ENCODE data around the gene DCAF8L1. TPM values are rescaled to one million over a fixed set of nuclear protein-coding genes. Genes with fewer than 3 reads are reported as not detected.
"Not testable (repeated sequence)": the region's sequence is repeated elsewhere in the genome, so short reads cannot be mapped to it uniquely, and the experiment has no call there.

The DCAF8L1 gene
- total RNA-seq, 1 donor = not detected

DNA sequence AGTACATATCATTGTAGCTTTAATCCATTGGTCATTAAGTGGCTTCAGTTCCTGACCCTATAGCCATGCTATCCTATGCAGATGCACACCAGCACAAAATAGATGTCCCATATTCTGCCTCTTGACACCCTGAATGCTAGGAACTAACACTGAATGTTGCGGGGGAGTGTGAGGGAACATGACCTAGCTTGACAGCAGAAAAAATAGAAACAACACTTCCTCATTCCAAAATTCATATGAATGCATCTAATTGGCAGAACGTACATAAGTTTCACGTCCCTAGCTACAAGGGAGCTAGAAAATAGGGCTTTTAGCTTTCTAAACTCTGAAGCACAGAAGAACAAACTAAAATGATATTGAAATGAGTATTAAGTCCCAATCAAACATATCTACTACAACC lies 14.4 kb upstream of the DCAF8L1 start:
- Histone ChIP-seq H3K4me1 (ENCODE audit: insufficient read depth, low read length) (no peaks in the 10 kb centered on the region), H4K20me1 (ENCODE audit: insufficient read depth, low read length) (no peaks in the 10 kb centered on the region), H3K9me3 (ENCODE audit: low read depth, low read length) (no peaks in the 10 kb centered on the region), H2AFZ (ENCODE audit: low read length) (no peak overlapping the region), H3K27ac (ENCODE audit: low read depth, low read length) (no peak overlapping the region), H3K27me3 (ENCODE audit: insufficient read depth, low read length) (no peaks in the 10 kb centered on the region), H3K4me3 (ENCODE audit: insufficient read depth, low read length) (no peak overlapping the region), H3K79me2 (ENCODE audit: insufficient read depth, low read length) (no peaks in the 10 kb centered on the region), H3K36me3 (ENCODE audit: insufficient read depth, low read length) (no peaks in the 10 kb centered on the region), H3K4me2 (ENCODE audit: insufficient read depth, low read length) (no peak overlapping the region)
- DNase-seq (ENCODE audit: insufficient read length, low spot score, missing footprints) = no peak
- TF ChIP-seq, protein P1, sequence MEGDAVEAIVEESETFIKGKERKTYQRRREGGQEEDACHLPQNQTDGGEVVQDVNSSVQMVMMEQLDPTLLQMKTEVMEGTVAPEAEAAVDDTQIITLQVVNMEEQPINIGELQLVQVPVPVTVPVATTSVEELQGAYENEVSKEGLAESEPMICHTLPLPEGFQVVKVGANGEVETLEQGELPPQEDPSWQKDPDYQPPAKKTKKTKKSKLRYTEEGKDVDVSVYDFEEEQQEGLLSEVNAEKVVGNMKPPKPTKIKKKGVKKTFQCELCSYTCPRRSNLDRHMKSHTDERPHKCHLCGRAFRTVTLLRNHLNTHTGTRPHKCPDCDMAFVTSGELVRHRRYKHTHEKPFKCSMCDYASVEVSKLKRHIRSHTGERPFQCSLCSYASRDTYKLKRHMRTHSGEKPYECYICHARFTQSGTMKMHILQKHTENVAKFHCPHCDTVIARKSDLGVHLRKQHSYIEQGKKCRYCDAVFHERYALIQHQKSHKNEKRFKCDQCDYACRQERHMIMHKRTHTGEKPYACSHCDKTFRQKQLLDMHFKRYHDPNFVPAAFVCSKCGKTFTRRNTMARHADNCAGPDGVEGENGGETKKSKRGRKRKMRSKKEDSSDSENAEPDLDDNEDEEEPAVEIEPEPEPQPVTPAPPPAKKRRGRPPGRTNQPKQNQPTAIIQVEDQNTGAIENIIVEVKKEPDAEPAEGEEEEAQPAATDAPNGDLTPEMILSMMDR (IDR thresholded peaks at IDR 0.05; ENCODE audit: extremely low read depth, low read depth, low read length) = no peak

DNA sequence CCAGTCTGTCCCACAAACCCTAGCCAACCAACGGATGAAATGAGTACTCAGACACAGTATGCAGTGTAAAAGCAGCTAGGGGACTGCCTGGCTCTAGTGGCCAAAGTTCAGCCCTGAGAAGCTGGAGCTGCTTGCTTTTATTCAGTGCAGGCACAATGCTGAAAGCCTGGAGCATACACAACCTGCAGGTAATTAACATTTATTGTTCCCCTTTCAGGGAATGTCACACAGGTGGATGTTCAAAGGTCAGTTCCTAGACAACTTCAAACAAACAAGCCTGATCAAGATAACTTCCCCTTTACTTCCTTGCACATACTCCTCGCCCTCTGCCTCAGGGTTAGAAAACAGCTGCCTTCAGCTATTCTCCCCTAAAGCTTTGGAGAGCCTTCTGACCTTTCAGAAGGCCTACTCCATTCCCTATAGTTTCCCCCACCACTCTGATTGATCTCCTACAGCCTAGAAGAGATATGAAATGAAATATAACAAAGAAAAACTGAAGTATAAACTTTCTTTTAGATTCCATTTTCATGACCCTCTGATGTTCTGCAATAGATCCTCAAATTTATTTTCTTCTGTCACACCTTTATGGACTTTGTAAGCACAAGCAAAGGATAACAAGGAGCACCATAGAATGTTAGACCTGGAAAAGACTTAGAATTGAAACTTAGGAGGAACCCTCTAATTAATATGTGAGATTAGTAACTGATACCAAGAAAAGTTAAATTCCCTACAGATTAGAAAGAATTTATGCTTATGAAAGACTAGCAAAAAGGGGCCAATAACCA lies 6.8 kb upstream of the DCAF8L1 start:
- TF ChIP-seq, protein P1 (IDR thresholded peaks at IDR 0.05; ENCODE audit: extremely low read depth, low read depth, low read length) = no peak
- Histone ChIP-seq H2AFZ (ENCODE audit: low read length) (no peak overlapping the region), H3K9me3 (ENCODE audit: low read depth, low read length) (no peaks in the 10 kb centered on the region), H3K27ac (ENCODE audit: low read depth, low read length) (no peak overlapping the region), H3K4me3 (ENCODE audit: insufficient read depth, low read length) (no peak overlapping the region), H3K36me3 (ENCODE audit: insufficient read depth, low read length) (no peaks in the 10 kb centered on the region), H3K79me2 (ENCODE audit: insufficient read depth, low read length) (no peaks in the 10 kb centered on the region), H4K20me1 (ENCODE audit: insufficient read depth, low read length) (no peaks in the 10 kb centered on the region), H3K27me3 (ENCODE audit: insufficient read depth, low read length) (no peaks in the 10 kb centered on the region), H3K4me1 (ENCODE audit: insufficient read depth, low read length) (no peaks in the 10 kb centered on the region), H3K4me2 (ENCODE audit: insufficient read depth, low read length) (no peak overlapping the region)
- no peak for DNase-seq (ENCODE audit: insufficient read length, low spot score, missing footprints)

DNA sequence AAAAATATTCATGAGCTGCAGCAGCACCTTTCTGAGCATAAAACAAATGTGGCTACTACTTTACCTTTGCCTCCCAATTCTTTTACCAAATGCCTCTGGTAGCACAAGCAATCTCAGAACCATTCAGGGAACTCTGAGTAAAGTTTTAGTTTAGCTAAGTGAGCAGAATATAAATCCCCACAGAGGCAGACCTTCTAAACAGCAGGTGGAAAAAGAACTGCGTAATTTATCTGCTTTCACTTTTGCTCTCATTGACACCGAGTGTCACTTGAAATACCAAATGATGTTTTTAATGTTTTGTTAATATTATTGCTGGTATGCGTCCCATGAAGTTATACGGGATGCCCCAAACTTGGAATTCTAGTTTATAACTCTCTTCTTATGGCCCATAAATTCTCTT lies 4.3 kb downstream of the DCAF8L1 start:
- H3K27me3 ChIP-seq (ENCODE audit: insufficient read depth, low read length); H3K4me3 ChIP-seq (ENCODE audit: insufficient read depth, low read length); H3K4me1 ChIP-seq (ENCODE audit: insufficient read depth, low read length); H4K20me1 ChIP-seq (ENCODE audit: insufficient read depth, low read length); H3K79me2 ChIP-seq (ENCODE audit: insufficient read depth, low read length); H2AFZ ChIP-seq (ENCODE audit: low read length); H3K36me3 ChIP-seq (ENCODE audit: insufficient read depth, low read length); H3K27ac ChIP-seq (ENCODE audit: low read depth, low read length); H3K4me2 ChIP-seq (ENCODE audit: insufficient read depth, low read length); H3K9me3 ChIP-seq (ENCODE audit: low read depth, low read length); DNase-seq (ENCODE audit: insufficient read length, low spot score, missing footprints): not testable (repeated sequence)

DNA sequence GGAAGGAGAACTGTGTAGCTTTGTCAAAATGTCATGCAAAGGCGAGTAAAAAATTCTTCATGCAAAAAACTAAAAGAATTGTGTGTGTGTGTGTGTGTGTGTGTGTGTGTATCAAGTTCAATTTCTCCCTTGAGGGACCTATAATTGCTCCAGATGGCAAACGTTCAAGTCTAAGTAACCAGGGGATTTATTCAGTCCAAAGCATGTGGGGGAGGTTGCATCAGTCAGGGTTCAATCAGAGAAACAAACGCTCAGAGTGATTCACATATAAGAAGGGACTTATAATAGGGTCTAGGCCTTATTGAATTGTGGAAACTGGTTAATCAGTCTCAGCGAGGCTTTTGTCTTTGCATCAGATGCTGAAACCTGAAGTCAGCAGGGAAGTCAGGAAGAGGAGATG lies 5.0 kb downstream of the DCAF8L1 start:
- Histone ChIP-seq H3K4me2 (ENCODE audit: insufficient read depth, low read length) (no peak overlapping the region), H3K79me2 (ENCODE audit: insufficient read depth, low read length) (no peaks in the 10 kb centered on the region), H3K27me3 (ENCODE audit: insufficient read depth, low read length) (no peaks in the 10 kb centered on the region), H2AFZ (ENCODE audit: low read length) (no peak overlapping the region), H3K9me3 (ENCODE audit: low read depth, low read length) (peaks cover 4% of the 10 kb centered on the region), H3K27ac (ENCODE audit: low read depth, low read length) (no peak overlapping the region), H3K4me3 (ENCODE audit: insufficient read depth, low read length) (no peak overlapping the region), H3K36me3 (ENCODE audit: insufficient read depth, low read length) (no peaks in the 10 kb centered on the region), H4K20me1 (ENCODE audit: insufficient read depth, low read length) (no peaks in the 10 kb centered on the region), H3K4me1 (ENCODE audit: insufficient read depth, low read length) (no peaks in the 10 kb centered on the region)
- no peak for DNase-seq (ENCODE audit: insufficient read length, low spot score, missing footprints)
- TF ChIP-seq, protein P1 (IDR thresholded peaks at IDR 0.05; ENCODE audit: extremely low read depth, low read depth, low read length) = no peak
